H54 (cell line): Measurements from ENCODE around the gene TRMT112.
"Not testable (repeated sequence)": the region's sequence is repeated elsewhere in the genome, so short reads cannot be mapped to it uniquely, and the experiment has no call there.

Experiments
- DNase-seq: peaks from one replicate; pipeline ENCODE4 v3.0.0; 2011; ENCODE audit warnings: low spot score, mixed read lengths; ENCODE audit not compliant: insufficient read length
- FAIRE-seq: peaks from 3 replicates; lab custom pipeline; 2011; peaks lifted over from hg19 to GRCh38; lab: Jason Lieb, UNC
- POLR2A ChIP-seq: IDR thresholded peaks from 2 replicates; pipeline ENCODE4 v1.6.1; 2011; ENCODE audit warnings: low read depth, mild to moderate bottlenecking, low read length

TRMT112 gene

GRCh38 chr11:64333556-64333955 lies 16.2 kb upstream of the TRMT112 start:
- DNase-seq, result no peak
- FAIRE-seq, result no peak
- no peak for TF ChIP-seq POLR2A

- peak; percentile 20 for FAIRE-seq
- no peak for TF ChIP-seq POLR2A
- DNase-seq, result peak; percentile 90
Measured at GRCh38 chr11:64331569-64332371, 14.4 kb upstream of the TRMT112 start.

DNA sequence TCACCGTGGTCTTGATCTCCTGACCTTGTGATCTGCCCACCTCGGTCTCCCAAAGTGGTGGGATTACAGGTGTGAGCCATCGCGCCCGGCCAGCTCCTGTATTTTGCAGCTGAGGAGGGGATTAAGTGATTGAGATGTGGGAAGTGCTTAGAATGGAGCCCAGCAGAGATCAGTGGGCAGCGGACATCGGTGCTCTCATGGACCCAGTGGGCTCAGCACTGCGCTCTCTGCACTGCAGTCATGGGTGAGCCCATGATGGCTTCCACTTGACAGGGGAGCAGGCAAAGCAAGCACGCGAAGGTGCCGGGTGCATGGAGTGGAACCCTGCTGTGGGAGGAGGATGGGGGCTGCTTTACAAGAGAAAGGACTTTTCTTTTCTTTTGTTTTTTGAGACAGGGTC lies 13.5 kb upstream of the TRMT112 start:
- TF ChIP-seq POLR2A, result no peak
- FAIRE-seq (no peak), DNase-seq (no peak)

DNA sequence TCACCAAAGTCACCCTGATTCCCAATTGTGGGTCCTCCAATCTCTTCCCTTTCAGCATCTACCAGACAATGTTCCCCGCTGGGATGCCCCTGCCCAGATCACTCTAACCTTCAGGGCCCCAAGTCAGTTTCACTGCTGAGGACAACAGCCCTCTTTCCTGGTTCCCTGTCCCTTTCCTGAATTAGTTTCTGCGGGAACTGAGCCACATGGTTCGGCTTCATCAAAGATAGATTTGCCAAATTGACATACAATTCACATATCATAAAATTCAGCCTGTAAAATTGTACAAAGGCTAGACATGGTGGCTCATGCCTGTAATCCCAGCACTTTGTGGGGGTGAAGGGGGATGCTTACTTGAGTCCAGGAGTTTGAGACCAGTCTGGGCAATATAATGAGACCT lies 10.6 kb upstream of the TRMT112 start:
- FAIRE-seq (no peak), DNase-seq (no peak)
- TF ChIP-seq POLR2A, result no peak

DNA sequence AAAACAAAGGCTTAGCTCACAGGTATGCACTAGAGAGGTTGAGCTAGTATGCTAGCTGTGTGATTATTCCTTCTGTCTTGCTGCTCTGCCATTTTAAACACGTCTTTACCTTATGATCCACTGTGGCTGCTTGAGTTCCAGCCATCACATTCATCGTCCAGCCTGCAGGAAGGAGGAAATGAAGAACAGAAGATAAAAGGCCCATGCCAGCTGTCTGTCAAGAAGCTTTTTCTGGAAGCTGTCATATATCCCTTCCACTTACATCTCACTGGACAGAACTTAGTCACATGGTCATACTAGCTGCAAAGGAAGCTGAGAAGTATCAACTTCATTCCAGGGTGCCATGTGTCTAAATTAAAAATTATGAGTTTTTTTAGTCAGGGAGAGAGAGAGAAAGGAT lies 10.0 kb upstream of the TRMT112 start:
- DNase-seq, result no peak
- no peak for FAIRE-seq
- no peak for TF ChIP-seq POLR2A

GRCh38 chr11:64324692-64325469 lies 7.5 kb upstream of the TRMT112 start:
- DNase-seq (no peak), FAIRE-seq (no peak)
- TF ChIP-seq POLR2A, result no peak

GRCh38 chr11:64323984-64324383 lies 6.6 kb upstream of the TRMT112 start:
- DNase-seq, FAIRE-seq: not testable (repeated sequence)

DNA sequence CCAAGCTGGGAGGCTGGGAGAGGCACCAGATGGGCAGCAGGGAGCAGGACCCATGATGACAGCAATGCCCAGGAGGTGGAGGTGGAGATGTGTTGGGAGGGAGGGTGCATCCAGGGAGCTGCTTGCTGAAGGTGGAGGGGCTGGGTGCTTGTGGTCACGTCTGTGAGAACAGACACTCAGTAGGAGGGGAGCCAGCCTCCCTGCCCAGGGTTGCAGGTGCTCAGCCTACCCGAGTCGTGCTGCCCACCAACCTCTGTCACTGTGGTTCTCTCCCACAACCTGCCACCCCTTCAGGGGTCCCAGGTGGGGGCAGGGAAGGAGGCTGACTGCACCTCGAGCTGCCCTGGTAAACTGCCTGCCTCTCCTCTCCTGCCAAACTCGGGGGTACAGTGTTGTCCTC lies 6.0 kb upstream of the TRMT112 start:
- no peak for DNase-seq
- TF ChIP-seq POLR2A, result no peak
- no peak for FAIRE-seq

GRCh38 chr11:64322925-64323260 lies 5.5 kb upstream of the TRMT112 start:
- no peak for FAIRE-seq
- no peak for DNase-seq
- TF ChIP-seq POLR2A, result no peak

DNA sequence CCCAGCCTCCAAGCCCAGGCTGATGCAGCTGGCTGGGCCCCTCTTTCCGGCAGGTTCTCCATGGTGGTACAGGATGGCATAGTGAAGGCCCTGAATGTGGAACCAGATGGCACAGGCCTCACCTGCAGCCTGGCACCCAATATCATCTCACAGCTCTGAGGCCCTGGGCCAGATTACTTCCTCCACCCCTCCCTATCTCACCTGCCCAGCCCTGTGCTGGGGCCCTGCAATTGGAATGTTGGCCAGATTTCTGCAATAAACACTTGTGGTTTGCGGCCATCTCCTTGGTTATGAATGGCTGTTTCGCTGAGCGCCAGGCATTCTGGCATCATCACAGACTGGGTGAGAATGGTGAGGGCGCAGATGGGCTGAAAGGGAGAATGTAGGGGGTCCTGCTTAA lies 4.2 kb upstream of the TRMT112 start:
- DNase-seq (no peak), FAIRE-seq (no peak)
- TF ChIP-seq POLR2A, result no peak

DNA sequence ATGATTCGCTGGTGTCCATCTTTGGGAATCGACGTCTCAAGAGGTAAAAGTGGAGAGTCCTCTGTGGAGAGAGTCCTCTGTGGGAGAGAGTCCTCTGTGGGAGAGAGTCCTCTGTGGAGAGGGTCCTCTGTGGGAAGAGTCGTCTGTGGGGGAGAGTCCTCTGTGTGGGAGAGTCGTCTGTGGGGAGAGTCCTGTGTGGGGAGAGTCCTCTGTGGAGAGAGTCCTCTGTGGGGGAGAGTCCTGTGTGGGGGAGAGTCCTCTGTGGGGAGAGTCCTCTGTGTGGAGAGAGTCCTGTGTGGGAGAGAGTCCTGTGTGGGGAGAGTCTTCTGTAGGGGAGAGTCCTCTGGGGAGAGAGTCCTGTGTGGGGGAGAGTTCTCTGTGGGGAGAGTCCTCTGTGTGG lies 3.7 kb upstream of the TRMT112 start:
- FAIRE-seq (no peak), DNase-seq (no peak)
- no peak for TF ChIP-seq POLR2A

GRCh38 chr11:64320556-64320955 lies 3.2 kb upstream of the TRMT112 start:
- DNase-seq (no peak), FAIRE-seq (no peak)
- no peak for TF ChIP-seq POLR2A

GRCh38 chr11:64318766-64319761 lies 1.7 kb upstream of the TRMT112 start:
- no peak for FAIRE-seq
- TF ChIP-seq POLR2A, result no peak
- no peak for DNase-seq
